HG03097 (cell line): ENCODE data around the gene OR2F1.

Experiments used
- ATAC-seq: cut with Tn5 transposase; IDR thresholded peaks from one replicate; pipeline ENCODE4 v1.9.1; 2021; ENCODE audit not compliant: unreplicated experiment, low FRiP score

OR2F1 gene

GRCh38 chr7:143948733-143949132, 5.9 kb upstream of the OR2F1 start:
- ATAC-seq = no peak

GRCh38 chr7:143953421-143953820, 1.2 kb upstream of the OR2F1 start:
- ATAC-seq = no peak

- ATAC-seq = no peak
Observed at GRCh38 chr7:143954135-143954534, 509 bp upstream of the OR2F1 start.

GRCh38 chr7:143958781-143959180, 4.1 kb downstream of the OR2F1 start:
- no peak for ATAC-seq

GRCh38 chr7:143960813-143961610, 6.4 kb downstream of the OR2F1 start:
- no peak for ATAC-seq

- no peak for ATAC-seq
Observed at GRCh38 chr7:143965280-143965679, 10.6 kb downstream of the OR2F1 start.

GRCh38 chr7:143967398-143967797, 12.8 kb downstream of the OR2F1 start:
- no peak for ATAC-seq

GRCh38 chr7:143973870-143974416, 19.3 kb downstream of the OR2F1 start:
- ATAC-seq = no peak

- ATAC-seq = no peak
Observed at GRCh38 chr7:143974459-143974858, 19.8 kb downstream of the OR2F1 start.

- no peak for ATAC-seq
Observed at GRCh38 chr7:143975617-143976016, 21.0 kb downstream of the OR2F1 start.

- ATAC-seq = no peak
Observed at GRCh38 chr7:143978585-143978984, 23.9 kb downstream of the OR2F1 start.

GRCh38 chr7:143979359-143979758, 24.7 kb downstream of the OR2F1 start:
- ATAC-seq = no peak

- ATAC-seq = no peak
Observed at GRCh38 chr7:143979998-143980397, 25.4 kb downstream of the OR2F1 start.

- ATAC-seq = no peak
Observed at GRCh38 chr7:143980746-143981510, 26.3 kb downstream of the OR2F1 start.

- ATAC-seq = no peak
Observed at GRCh38 chr7:143983960-143984359, 29.3 kb downstream of the OR2F1 start.

GRCh38 chr7:143987513-143987912, 32.9 kb downstream of the OR2F1 start:
- ATAC-seq = no peak

GRCh38 chr7:143988976-143989745, 34.5 kb downstream of the OR2F1 start:
- no peak for ATAC-seq

GRCh38 chr7:143992670-143993069, 38.0 kb downstream of the OR2F1 start:
- no peak for ATAC-seq

GRCh38 chr7:143993924-143994323, 39.3 kb downstream of the OR2F1 start:
- no peak for ATAC-seq

GRCh38 chr7:144000020-144000419, 45.4 kb downstream of the OR2F1 start, which contains the start of gene OR6B1:
Gene OR6B1 (plus strand): TSS chr7:144000320. CDS start chr7:144003997, 3,677 bp downstream.
- no peak for ATAC-seq

- no peak for ATAC-seq
Observed at GRCh38 chr7:144001543-144001942, 46.9 kb downstream of the OR2F1 start.
